ENCODE data around the gene EPHA7.

The EPHA7 gene

DNA sequence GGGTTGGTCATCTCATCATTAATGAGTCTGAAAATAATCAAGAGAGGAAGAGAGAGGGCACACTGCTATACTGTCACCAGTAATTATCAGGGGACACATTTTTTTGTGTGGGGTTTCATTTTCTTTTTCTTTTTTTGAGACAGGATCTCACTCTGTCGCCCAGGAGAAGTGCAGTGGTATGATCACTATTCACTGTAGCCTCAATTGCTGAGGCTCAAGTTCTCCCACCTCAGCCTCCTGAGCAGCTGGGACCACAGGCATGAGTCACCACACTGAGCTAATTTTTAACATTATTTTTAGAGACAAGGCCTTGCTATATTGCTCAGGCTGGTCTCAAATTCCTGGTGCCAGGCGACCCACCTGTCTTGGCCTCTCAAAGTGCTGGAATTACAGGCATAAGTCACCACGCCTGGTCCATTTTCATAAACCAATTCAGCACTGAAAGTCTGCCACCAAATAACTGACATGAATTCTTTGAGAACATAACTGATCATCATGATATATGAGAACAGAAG is 43.3 kb downstream of the EPHA7 start:
- Histone ChIP-seq H3K36me3 (ENCODE audit: control insufficient read depth, insufficient read depth, low read length) (no peaks in the 10 kb centered on the region), H3K27ac (ENCODE audit: low read depth, low read length) (no peak overlapping the region), H3K27me3 (ENCODE audit: control insufficient read depth, insufficient read depth, low read length) (no peaks in the 10 kb centered on the region), H3K4me1 (ENCODE audit: control insufficient read depth, insufficient read depth, low read length) (no peaks in the 10 kb centered on the region), H3K9ac (ENCODE audit: low read length) (no peak overlapping the region), H3K4me3 (ENCODE audit: low read length) (no peak overlapping the region)

DNA sequence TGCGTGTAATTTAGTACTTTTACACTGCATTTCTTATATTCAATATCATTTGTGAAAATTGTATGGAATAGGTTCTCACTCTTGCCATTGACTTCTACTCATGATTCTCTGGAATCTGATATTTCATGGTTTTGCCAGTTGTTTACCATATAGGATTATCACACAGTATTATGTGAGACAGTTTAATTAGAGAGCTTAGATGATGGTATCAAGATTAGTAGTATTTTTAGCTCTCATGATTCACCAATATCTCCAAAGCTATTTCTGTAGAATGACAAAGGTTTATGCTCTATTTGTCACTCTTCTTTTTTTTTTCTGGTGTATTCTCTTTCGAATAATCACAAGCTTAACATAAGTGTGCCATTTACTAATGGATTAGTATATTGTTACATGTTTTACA is 45.9 kb downstream of the EPHA7 start:
- H3K4me3 ChIP-seq (ENCODE audit: low read length) = no peak overlapping the region
- H3K36me3 ChIP-seq (ENCODE audit: control insufficient read depth, insufficient read depth, low read length) = no peaks in the 10 kb centered on the region
- no peak overlapping the region for H3K27ac ChIP-seq (ENCODE audit: low read depth, low read length)
- no peak overlapping the region for H3K9ac ChIP-seq (ENCODE audit: low read length)
- no peaks in the 10 kb centered on the region for H3K4me1 ChIP-seq (ENCODE audit: control insufficient read depth, insufficient read depth, low read length)
- H3K27me3 ChIP-seq (ENCODE audit: control insufficient read depth, insufficient read depth, low read length) = no peaks in the 10 kb centered on the region

DNA sequence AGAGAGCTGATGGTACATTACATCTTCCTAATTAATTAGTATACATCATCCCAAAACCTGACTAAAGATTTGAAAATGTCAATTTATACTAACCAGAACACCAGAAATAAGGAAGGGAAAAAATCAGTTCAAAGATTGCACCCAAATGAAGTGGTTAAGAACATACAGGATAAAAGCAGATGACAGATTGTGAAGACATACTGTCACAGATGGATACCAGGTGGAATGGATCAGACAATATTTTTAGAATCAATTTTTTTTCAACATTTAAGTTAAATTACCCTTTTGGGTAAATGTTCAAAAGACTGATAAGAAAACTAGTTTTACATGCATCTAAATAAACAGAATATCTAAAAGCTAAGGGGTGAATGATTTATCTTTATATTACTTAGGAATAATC is 47.6 kb downstream of the EPHA7 start:
- Histone ChIP-seq H3K4me3 (ENCODE audit: low read length) (no peak overlapping the region), H3K4me1 (ENCODE audit: control insufficient read depth, insufficient read depth, low read length) (no peaks in the 10 kb centered on the region), H3K27me3 (ENCODE audit: control insufficient read depth, insufficient read depth, low read length) (no peaks in the 10 kb centered on the region), H3K27ac (ENCODE audit: low read depth, low read length) (no peak overlapping the region), H3K36me3 (ENCODE audit: control insufficient read depth, insufficient read depth, low read length) (no peaks in the 10 kb centered on the region), H3K9ac (ENCODE audit: low read length) (no peak overlapping the region)

DNA sequence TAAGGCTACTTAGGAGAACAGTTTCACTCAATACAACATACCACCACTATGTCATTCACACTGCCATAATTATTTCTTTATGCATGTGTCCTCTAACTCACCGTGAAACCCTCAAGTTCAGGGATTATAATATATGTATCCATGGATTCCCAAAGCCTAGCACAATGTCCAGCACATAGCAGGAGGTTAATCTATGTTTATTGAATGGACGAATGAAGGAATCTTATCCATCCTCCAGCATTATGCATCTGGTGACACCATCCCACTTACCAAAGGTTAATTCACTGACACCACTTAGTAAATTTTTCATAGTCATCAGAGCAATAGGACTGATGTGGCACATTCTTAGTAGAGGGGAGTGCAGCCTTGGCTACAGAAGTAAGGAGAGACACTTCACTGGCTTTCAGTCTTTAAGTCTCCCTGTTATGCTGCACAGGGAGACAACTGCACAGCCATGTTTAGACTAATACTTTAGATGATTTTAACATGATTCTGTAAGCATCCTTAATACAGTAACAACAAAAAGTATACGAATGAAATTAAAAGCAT is 49.7 kb downstream of the EPHA7 start:
- H3K4me1 ChIP-seq (ENCODE audit: control insufficient read depth, insufficient read depth, low read length) = no peaks in the 10 kb centered on the region
- no peak overlapping the region for H3K9ac ChIP-seq (ENCODE audit: low read length)
- H3K36me3 ChIP-seq (ENCODE audit: control insufficient read depth, insufficient read depth, low read length) = no peaks in the 10 kb centered on the region
- H3K27me3 ChIP-seq (ENCODE audit: control insufficient read depth, insufficient read depth, low read length) = no peaks in the 10 kb centered on the region
- no peak overlapping the region for H3K27ac ChIP-seq (ENCODE audit: low read depth, low read length)
- H3K4me3 ChIP-seq (ENCODE audit: low read length) = no peak overlapping the region

DNA sequence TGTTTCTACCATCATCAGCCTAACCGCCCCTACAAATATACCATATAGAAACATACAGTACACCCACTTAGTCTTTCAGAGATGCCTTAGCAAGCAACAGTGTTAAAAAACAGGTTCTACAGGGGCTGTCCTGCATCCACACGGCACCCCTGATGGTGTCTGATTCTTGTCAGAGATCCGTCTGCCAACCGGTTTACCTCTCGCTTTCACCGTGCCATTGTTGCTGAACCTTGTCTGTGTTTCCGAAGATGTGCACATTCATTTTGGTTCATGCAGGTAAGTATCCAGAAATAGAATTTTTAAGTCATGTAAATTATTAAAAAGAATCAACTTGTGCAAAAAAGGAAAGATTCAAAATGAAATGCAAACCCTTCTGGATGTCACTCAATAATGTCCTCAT is 52.9 kb downstream of the EPHA7 start:
- Histone ChIP-seq H3K9ac (ENCODE audit: low read length) (no peak overlapping the region), H3K36me3 (ENCODE audit: control insufficient read depth, insufficient read depth, low read length) (no peaks in the 10 kb centered on the region), H3K27me3 (ENCODE audit: control insufficient read depth, insufficient read depth, low read length) (no peaks in the 10 kb centered on the region), H3K27ac (ENCODE audit: low read depth, low read length) (no peak overlapping the region), H3K4me3 (ENCODE audit: low read length) (no peak overlapping the region), H3K4me1 (ENCODE audit: control insufficient read depth, insufficient read depth, low read length) (no peaks in the 10 kb centered on the region)

GRCh38 chr6:93365445-93365844 is 53.9 kb downstream of the EPHA7 start:
- Histone ChIP-seq H3K36me3 (ENCODE audit: control insufficient read depth, insufficient read depth, low read length) (no peaks in the 10 kb centered on the region), H3K27ac (ENCODE audit: low read depth, low read length) (no peak overlapping the region), H3K4me1 (ENCODE audit: control insufficient read depth, insufficient read depth, low read length) (no peaks in the 10 kb centered on the region), H3K4me3 (ENCODE audit: low read length) (no peak overlapping the region), H3K27me3 (ENCODE audit: control insufficient read depth, insufficient read depth, low read length) (no peaks in the 10 kb centered on the region), H3K9ac (ENCODE audit: low read length) (no peak overlapping the region)

GRCh38 chr6:93358435-93358834 is 60.9 kb downstream of the EPHA7 start:
- H3K4me3 ChIP-seq (ENCODE audit: low read length) = no peak overlapping the region
- no peaks in the 10 kb centered on the region for H3K36me3 ChIP-seq (ENCODE audit: control insufficient read depth, insufficient read depth, low read length)
- no peak overlapping the region for H3K27ac ChIP-seq (ENCODE audit: low read depth, low read length)
- H3K27me3 ChIP-seq (ENCODE audit: control insufficient read depth, insufficient read depth, low read length) = no peaks in the 10 kb centered on the region
- H3K9ac ChIP-seq (ENCODE audit: low read length) = no peak overlapping the region
- no peaks in the 10 kb centered on the region for H3K4me1 ChIP-seq (ENCODE audit: control insufficient read depth, insufficient read depth, low read length)

DNA sequence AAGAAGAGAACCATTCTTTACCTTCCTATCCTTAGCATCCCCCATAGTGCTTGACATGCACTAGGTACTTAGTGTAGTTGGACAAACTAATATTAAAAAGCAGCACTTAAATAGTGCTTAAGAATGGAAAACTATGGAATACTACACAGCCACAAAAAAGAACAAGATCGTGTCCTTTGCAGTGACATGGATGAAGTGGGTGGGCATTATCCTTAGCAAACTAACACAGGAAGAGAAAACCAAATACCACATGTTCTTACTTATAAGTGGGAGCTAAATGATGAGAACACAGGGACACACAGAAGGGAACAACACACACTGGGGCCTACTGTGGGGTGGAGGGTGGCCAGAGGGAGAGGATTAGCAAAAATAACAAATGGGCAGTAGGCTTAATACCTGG is 66.8 kb downstream of the EPHA7 start:
- Histone ChIP-seq H3K27me3 (ENCODE audit: control insufficient read depth, insufficient read depth, low read length) (no peaks in the 10 kb centered on the region), H3K9ac (ENCODE audit: low read length) (no peak overlapping the region), H3K4me1 (ENCODE audit: control insufficient read depth, insufficient read depth, low read length) (no peaks in the 10 kb centered on the region), H3K27ac (ENCODE audit: low read depth, low read length) (no peak overlapping the region), H3K4me3 (ENCODE audit: low read length) (no peak overlapping the region), H3K36me3 (ENCODE audit: control insufficient read depth, insufficient read depth, low read length) (no peaks in the 10 kb centered on the region)

- no peak overlapping the region for H3K9ac ChIP-seq (ENCODE audit: low read length)
- no peak overlapping the region for H3K4me3 ChIP-seq (ENCODE audit: low read length)
- H3K4me1 ChIP-seq (ENCODE audit: control insufficient read depth, insufficient read depth, low read length) = no peaks in the 10 kb centered on the region
- H3K36me3 ChIP-seq (ENCODE audit: control insufficient read depth, insufficient read depth, low read length) = no peaks in the 10 kb centered on the region
- H3K27ac ChIP-seq (ENCODE audit: low read depth, low read length) = no peak overlapping the region
- no peaks in the 10 kb centered on the region for H3K27me3 ChIP-seq (ENCODE audit: control insufficient read depth, insufficient read depth, low read length)
Measured at GRCh38 chr6:93351222-93351621, 68.1 kb downstream of the EPHA7 start.

- no peak overlapping the region for H3K4me3 ChIP-seq (ENCODE audit: low read length)
- H3K27ac ChIP-seq (ENCODE audit: low read depth, low read length) = no peak overlapping the region
- no peak overlapping the region for H3K9ac ChIP-seq (ENCODE audit: low read length)
- no peaks in the 10 kb centered on the region for H3K4me1 ChIP-seq (ENCODE audit: control insufficient read depth, insufficient read depth, low read length)
- no peaks in the 10 kb centered on the region for H3K27me3 ChIP-seq (ENCODE audit: control insufficient read depth, insufficient read depth, low read length)
- H3K36me3 ChIP-seq (ENCODE audit: control insufficient read depth, insufficient read depth, low read length) = no peaks in the 10 kb centered on the region
Measured at GRCh38 chr6:93350774-93351173, 68.6 kb downstream of the EPHA7 start.

DNA sequence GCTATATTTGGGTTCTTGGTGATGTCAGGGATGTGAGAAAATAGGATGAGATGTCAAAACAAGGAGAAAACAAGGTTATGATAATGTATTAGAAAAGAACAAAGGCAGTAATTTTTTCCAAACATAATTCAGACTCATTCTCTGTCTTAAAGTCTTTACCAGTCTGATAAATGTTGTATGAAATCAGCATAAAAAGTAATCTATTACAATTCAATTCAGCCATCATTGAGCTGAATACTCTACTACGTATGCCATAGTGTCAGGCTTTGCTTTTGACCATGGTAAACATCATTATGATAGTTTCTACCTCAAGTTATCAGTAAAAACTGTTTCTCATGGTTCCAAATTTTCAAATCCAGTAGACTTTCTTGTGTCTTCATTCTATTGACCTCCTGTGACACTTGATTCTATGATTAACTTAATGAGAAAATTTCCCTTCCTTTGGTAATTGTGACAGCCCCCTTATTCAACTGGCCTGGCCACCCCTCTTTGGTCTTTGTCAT is 75.0 kb downstream of the EPHA7 start:
- Histone ChIP-seq H3K4me1 (ENCODE audit: control insufficient read depth, insufficient read depth, low read length) (no peaks in the 10 kb centered on the region), H3K27ac (ENCODE audit: low read depth, low read length) (no peak overlapping the region), H3K27me3 (ENCODE audit: control insufficient read depth, insufficient read depth, low read length) (no peaks in the 10 kb centered on the region), H3K9ac (ENCODE audit: low read length) (no peak overlapping the region), H3K36me3 (ENCODE audit: control insufficient read depth, insufficient read depth, low read length) (no peaks in the 10 kb centered on the region), H3K4me3 (ENCODE audit: low read length) (no peak overlapping the region)

DNA sequence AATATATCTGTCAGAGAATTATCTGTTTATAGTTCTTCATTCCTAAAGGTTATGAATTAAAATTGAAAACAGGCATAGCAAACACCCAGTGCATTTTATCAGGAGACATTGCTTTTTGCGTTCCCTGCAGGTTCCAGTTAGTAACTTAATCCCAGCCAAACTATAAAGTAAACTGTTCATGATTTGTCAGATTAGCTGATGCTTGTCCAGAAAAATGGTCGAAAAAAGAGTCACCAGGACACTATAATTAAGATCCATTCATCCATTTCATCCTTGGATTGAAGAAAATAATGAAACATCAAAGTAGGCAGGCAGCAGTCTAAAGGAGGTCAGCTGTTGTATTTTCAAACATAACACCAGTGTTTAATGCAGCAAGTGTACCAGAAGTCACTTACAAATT is 75.9 kb downstream of the EPHA7 start:
- no peaks in the 10 kb centered on the region for H3K27me3 ChIP-seq (ENCODE audit: control insufficient read depth, insufficient read depth, low read length)
- H3K36me3 ChIP-seq (ENCODE audit: control insufficient read depth, insufficient read depth, low read length) = no peaks in the 10 kb centered on the region
- no peaks in the 10 kb centered on the region for H3K4me1 ChIP-seq (ENCODE audit: control insufficient read depth, insufficient read depth, low read length)
- no peak overlapping the region for H3K4me3 ChIP-seq (ENCODE audit: low read length)
- no peak overlapping the region for H3K27ac ChIP-seq (ENCODE audit: low read depth, low read length)
- no peak overlapping the region for H3K9ac ChIP-seq (ENCODE audit: low read length)

DNA sequence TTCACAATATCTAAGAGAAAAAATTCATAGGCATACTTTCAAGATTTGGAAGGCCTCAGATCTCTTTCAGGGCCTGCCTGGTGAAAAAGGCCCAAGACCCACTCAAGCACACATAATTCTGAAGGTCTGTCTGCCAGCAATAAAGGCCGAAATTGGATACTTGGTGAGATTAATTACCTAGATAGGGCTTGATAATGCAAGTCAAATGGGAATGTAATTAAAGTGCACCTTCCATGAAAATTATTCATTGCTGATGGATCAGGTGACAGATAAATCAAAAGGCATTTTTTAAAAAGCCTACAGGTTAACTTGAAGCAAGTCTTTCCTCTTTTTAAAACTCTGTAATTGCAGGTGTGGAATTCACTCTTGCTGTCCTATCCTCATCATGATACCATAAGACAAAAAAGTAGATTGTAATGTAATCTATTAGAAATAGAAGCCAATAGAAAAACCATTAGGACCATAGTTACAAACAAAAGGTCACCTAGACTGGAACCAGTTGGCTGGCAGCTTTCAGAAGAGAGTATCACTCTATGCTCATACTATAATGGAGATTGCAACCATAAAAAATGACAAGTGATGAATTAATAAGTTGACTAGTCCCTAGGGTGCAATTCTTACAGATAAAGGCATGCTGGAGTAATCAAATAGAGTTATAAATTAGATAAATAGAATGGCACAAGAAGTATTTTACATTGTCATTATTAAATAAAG is 77.3 kb downstream of the EPHA7 start:
- Histone ChIP-seq H3K27me3 (ENCODE audit: control insufficient read depth, insufficient read depth, low read length) (no peaks in the 10 kb centered on the region), H3K4me3 (ENCODE audit: low read length) (no peak overlapping the region), H3K36me3 (ENCODE audit: control insufficient read depth, insufficient read depth, low read length) (no peaks in the 10 kb centered on the region), H3K4me1 (ENCODE audit: control insufficient read depth, insufficient read depth, low read length) (no peaks in the 10 kb centered on the region), H3K27ac (ENCODE audit: low read depth, low read length) (no peak overlapping the region), H3K9ac (ENCODE audit: low read length) (no peak overlapping the region)

All from rectal smooth muscle tissue (tissue), 1 donor.